ACC112 (cell line): ENCODE data around the gene NMNAT2.

ENCODE experiments used
- H2AFZ ChIP-seq: fragments of 200-600 bp; sonication (generic); one replicate; pipeline ENCODE4 v1.6.0; 2017; ENCODE audit warnings: antibody characterized with exemption, low read length; ENCODE audit not compliant: unreplicated experiment
- H3K27ac ChIP-seq: fragments of 200-600 bp; sonication (generic); 2 replicates; pipeline ENCODE4 v1.5.1; 2014; ENCODE audit warnings: low read depth, mild to moderate bottlenecking, antibody characterized with exemption, low read length, moderate library complexity
- H3K27me3 ChIP-seq: fragments of 200-600 bp; sonication (generic); 2 replicates; pipeline ENCODE4 v1.6.1; 2014; ENCODE audit warnings: mild to moderate bottlenecking, antibody characterized with exemption, low read length, moderate library complexity, mixed read lengths; ENCODE audit not compliant: insufficient read depth
- H3K36me3 ChIP-seq: fragments of 200-600 bp; sonication (generic); 2 replicates; pipeline ENCODE4 v1.6.1; 2016; ENCODE audit warnings: mild to moderate bottlenecking, antibody characterized with exemption, low read length, moderate library complexity, mixed read lengths; ENCODE audit not compliant: insufficient read depth
- H3K4me1 ChIP-seq: fragments of 200-600 bp; sonication (generic); one replicate; pipeline ENCODE4 v1.6.1; 2016; ENCODE audit warnings: low read length, mixed read lengths; ENCODE audit not compliant: insufficient read depth, unreplicated experiment, control insufficient read depth
- H3K4me3 ChIP-seq: fragments of 200-600 bp; sonication (generic); 2 replicates; pipeline ENCODE4 v1.5.1; 2014; ENCODE audit warnings: mild to moderate bottlenecking, low read depth, low read length
- H3K79me2 ChIP-seq: fragments of 200-600 bp; sonication (generic); one replicate; pipeline ENCODE4 v1.6.0; 2016; ENCODE audit warnings: low read length; ENCODE audit not compliant: control insufficient read depth, unreplicated experiment, insufficient read depth

The NMNAT2 gene

GRCh38 chr1:183417772-183418491, at the start of gene NMNAT2:
Gene NMNAT2 (minus strand): TSS chr1:183418380. CDS start chr1:183418267, 113 bp downstream.
- Histone ChIP-seq H2AFZ (no peak within 1 kb of the TSS), H3K36me3 (no peaks in the 10 kb centered on the region), H3K27me3 (peaks cover 90% of the 10 kb centered on the region), H3K4me3 (peak within 1 kb of the TSS; percentile 75), H3K4me1 (peaks cover 12% of the 10 kb centered on the region), H3K79me2 (no peaks in the 10 kb centered on the region), H3K27ac (no peak within 1 kb of the TSS)

GRCh38 chr1:183467687-183468086, 49.5 kb upstream of the NMNAT2 start:
- Histone ChIP-seq H3K36me3 (no peaks in the 10 kb centered on the region), H3K27me3 (no peaks in the 10 kb centered on the region), H3K27ac (no peak overlapping the region), H3K4me3 (no peak overlapping the region), H3K79me2 (peaks cover 3% of the 10 kb centered on the region), H2AFZ (no peak overlapping the region), H3K4me1 (peaks cover 19% of the 10 kb centered on the region)

- no peaks in the 10 kb centered on the region for H3K27me3 ChIP-seq
- H2AFZ ChIP-seq, result no peak overlapping the region
- H3K4me3 ChIP-seq, result no peak overlapping the region
- H3K79me2 ChIP-seq, result no peaks in the 10 kb centered on the region
- peaks cover 22% of the 10 kb centered on the region for H3K4me1 ChIP-seq
- no peak overlapping the region for H3K27ac ChIP-seq
- no peaks in the 10 kb centered on the region for H3K36me3 ChIP-seq
Measured at GRCh38 chr1:183466781-183467180, 48.6 kb upstream of the NMNAT2 start.

- no peak overlapping the region for H3K4me3 ChIP-seq
- H3K27me3 ChIP-seq, result no peaks in the 10 kb centered on the region
- no peak overlapping the region for H2AFZ ChIP-seq
- H3K79me2 ChIP-seq, result no peaks in the 10 kb centered on the region
- peaks cover 25% of the 10 kb centered on the region for H3K4me1 ChIP-seq
- H3K36me3 ChIP-seq, result no peaks in the 10 kb centered on the region
- no peak overlapping the region for H3K27ac ChIP-seq
Measured at GRCh38 chr1:183463566-183463965, 45.4 kb upstream of the NMNAT2 start.

GRCh38 chr1:183461350-183461749, 43.2 kb upstream of the NMNAT2 start:
- H3K27ac ChIP-seq, result no peak overlapping the region
- no peaks in the 10 kb centered on the region for H3K27me3 ChIP-seq
- peaks cover 11% of the 10 kb centered on the region for H3K4me1 ChIP-seq
- peak overlapping the region; percentile 72 for H2AFZ ChIP-seq
- H3K79me2 ChIP-seq, result no peaks in the 10 kb centered on the region
- no peaks in the 10 kb centered on the region for H3K36me3 ChIP-seq
- no peak overlapping the region for H3K4me3 ChIP-seq

GRCh38 chr1:183460596-183460995, 42.4 kb upstream of the NMNAT2 start:
- no peak overlapping the region for H3K27ac ChIP-seq

GRCh38 chr1:183457449-183457848, 39.3 kb upstream of the NMNAT2 start:
- no peak overlapping the region for H3K4me3 ChIP-seq
- no peaks in the 10 kb centered on the region for H3K36me3 ChIP-seq
- peaks cover 22% of the 10 kb centered on the region for H3K4me1 ChIP-seq
- H3K27ac ChIP-seq, result no peak overlapping the region
- H3K79me2 ChIP-seq, result no peaks in the 10 kb centered on the region
- no peaks in the 10 kb centered on the region for H3K27me3 ChIP-seq
- H2AFZ ChIP-seq, result no peak overlapping the region

More at GRCh38 chr1:183460596-183460995, 42.4 kb upstream of the NMNAT2 start:
- Histone ChIP-seq H3K4me1 (peaks cover 11% of the 10 kb centered on the region), H3K27me3 (no peaks in the 10 kb centered on the region), H3K4me3 (no peak overlapping the region), H2AFZ (no peak overlapping the region), H3K36me3 (no peaks in the 10 kb centered on the region), H3K79me2 (no peaks in the 10 kb centered on the region)

GRCh38 chr1:183456826-183457225, 38.6 kb upstream of the NMNAT2 start:
- Histone ChIP-seq H3K4me1 (peaks cover 20% of the 10 kb centered on the region), H3K36me3 (no peaks in the 10 kb centered on the region), H2AFZ (no peak overlapping the region), H3K4me3 (no peak overlapping the region), H3K27me3 (no peaks in the 10 kb centered on the region), H3K27ac (no peak overlapping the region), H3K79me2 (no peaks in the 10 kb centered on the region)

GRCh38 chr1:183454377-183454776, 36.2 kb upstream of the NMNAT2 start:
- Histone ChIP-seq H3K27me3 (no peaks in the 10 kb centered on the region), H3K4me1 (peaks cover 11% of the 10 kb centered on the region), H3K36me3 (no peaks in the 10 kb centered on the region), H2AFZ (peak overlapping the region; percentile 58), H3K79me2 (no peaks in the 10 kb centered on the region), H3K27ac (no peak overlapping the region), H3K4me3 (peak overlapping the region; percentile 49; the same call in 1 of the 2 replicates)

- no peak overlapping the region for H3K27ac ChIP-seq
- H2AFZ ChIP-seq, result no peak overlapping the region
- no peak overlapping the region for H3K4me3 ChIP-seq
- peaks cover 11% of the 10 kb centered on the region for H3K4me1 ChIP-seq
- no peaks in the 10 kb centered on the region for H3K36me3 ChIP-seq
- no peaks in the 10 kb centered on the region for H3K27me3 ChIP-seq
- no peaks in the 10 kb centered on the region for H3K79me2 ChIP-seq
Measured at GRCh38 chr1:183450093-183450492, 31.9 kb upstream of the NMNAT2 start.

- Histone ChIP-seq H2AFZ (no peak overlapping the region), H3K79me2 (no peaks in the 10 kb centered on the region), H3K4me3 (no peak overlapping the region), H3K27ac (no peak overlapping the region), H3K36me3 (no peaks in the 10 kb centered on the region), H3K27me3 (no peaks in the 10 kb centered on the region), H3K4me1 (peaks cover 13% of the 10 kb centered on the region)
Measured at GRCh38 chr1:183449223-183449770, 31.1 kb upstream of the NMNAT2 start.
